ENCODE results near the gene NKX1-2. TPM values are rescaled to one million over a fixed set of nuclear protein-coding genes. Genes with fewer than 3 reads are reported as not detected.

The NKX1-2 gene
- total RNA-seq, 1 experiment from 2014 or later, result 57.7 TPM

DNA sequence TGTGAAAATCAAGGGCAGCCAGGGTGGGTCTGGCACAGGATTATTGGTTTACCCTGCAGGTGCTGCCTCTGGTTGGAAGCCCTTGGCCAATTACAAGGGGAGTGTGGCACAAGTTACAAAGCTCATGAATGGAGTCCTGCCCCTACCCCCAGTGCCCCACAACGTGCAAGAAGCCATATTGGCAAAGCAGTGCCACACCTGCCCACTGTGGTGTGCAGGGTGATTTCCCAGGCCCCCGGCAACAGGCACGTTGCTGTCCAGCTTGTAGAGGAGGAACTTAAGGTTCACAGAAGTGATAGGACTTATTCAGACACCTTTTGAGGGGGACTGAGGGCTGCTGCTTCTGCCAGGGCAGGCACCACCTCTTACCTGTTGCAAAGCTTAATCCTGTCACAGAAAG lies 23.2 kb upstream of the NKX1-2 start:
- CTCF ChIA-PET, result interaction anchor here (0.9 to 1.8 kb wide), 5 partner anchors 11 to 70 kb away, joined by 3 to 6 read pairs (median 4); partner anchors contain the start of genes LHPP, NKX1-2 and OAT
- DNase-seq (ENCODE audit: low spot score) (no peak), ATAC-seq (no peak)
- Mint-ChIP-seq H3K4me1 (peaks cover 50% of the 10 kb centered on the region), H3K36me3 (no peaks in the 10 kb centered on the region), H3K27me3 (ENCODE audit: low read depth) (no peaks in the 10 kb centered on the region), H3K4me3 (no peak overlapping the region), H3K27ac (peak overlapping the region; percentile 23; the same call in 1 of the 2 replicates), H3K9me3 (no peaks in the 10 kb centered on the region)
- POLR2A ChIA-PET, result interaction anchor here (0.6 kb wide), 1 partner anchor 8 kb away, joined by 3 read pairs; no protein-coding TSS in a partner anchor
- no peak for TF ChIP-seq ZNF121 (CRISPR knock-in tag; IDR thresholded peaks at IDR 0.05)
- no peak for TF ChIP-seq PREB (CRISPR knock-in tag; IDR thresholded peaks at IDR 0.05; ENCODE audit: borderline replicate concordance)
- no peak for TF ChIP-seq AR (CRISPR knock-in tag; IDR thresholded peaks at IDR 0.05)
- TF ChIP-seq, protein P1, sequence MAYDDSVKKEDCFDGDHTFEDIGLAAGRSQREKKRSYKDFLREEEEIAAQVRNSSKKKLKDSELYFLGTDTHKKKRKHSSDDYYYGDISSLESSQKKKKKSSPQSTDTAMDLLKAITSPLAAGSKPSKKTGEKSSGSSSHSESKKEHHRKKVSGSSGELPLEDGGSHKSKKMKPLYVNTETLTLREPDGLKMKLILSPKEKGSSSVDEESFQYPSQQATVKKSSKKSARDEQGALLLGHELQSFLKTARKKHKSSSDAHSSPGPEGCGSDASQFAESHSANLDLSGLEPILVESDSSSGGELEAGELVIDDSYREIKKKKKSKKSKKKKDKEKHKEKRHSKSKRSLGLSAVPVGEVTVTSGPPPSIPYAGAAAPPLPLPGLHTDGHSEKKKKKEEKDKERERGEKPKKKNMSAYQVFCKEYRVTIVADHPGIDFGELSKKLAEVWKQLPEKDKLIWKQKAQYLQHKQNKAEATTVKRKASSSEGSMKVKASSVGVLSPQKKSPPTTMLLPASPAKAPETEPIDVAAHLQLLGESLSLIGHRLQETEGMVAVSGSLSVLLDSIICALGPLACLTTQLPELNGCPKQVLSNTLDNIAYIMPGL (CRISPR knock-in tag; IDR thresholded peaks at IDR 0.05), result no peak
- TF ChIP-seq JAZF1 (CRISPR knock-in tag; IDR thresholded peaks at IDR 0.05), result no peak
- TF ChIP-seq GRHL2 (CRISPR knock-in tag; IDR thresholded peaks at IDR 0.05; ENCODE audit: insufficient replicate concordance, severe bottlenecking), result no peak
- TF ChIP-seq, protein P2, sequence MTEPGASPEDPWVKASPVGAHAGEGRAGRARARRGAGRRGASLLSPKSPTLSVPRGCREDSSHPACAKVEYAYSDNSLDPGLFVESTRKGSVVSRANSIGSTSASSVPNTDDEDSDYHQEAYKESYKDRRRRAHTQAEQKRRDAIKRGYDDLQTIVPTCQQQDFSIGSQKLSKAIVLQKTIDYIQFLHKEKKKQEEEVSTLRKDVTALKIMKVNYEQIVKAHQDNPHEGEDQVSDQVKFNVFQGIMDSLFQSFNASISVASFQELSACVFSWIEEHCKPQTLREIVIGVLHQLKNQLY (CRISPR knock-in tag; IDR thresholded peaks at IDR 0.05), result no peak
- no peak for TF ChIP-seq ESRRA (CRISPR knock-in tag; IDR thresholded peaks at IDR 0.05; ENCODE audit: borderline replicate concordance)
- TF ChIP-seq SMAD3 (CRISPR knock-in tag; IDR thresholded peaks at IDR 0.05; ENCODE audit: borderline replicate concordance), result no peak
- TF ChIP-seq ETV6 (CRISPR knock-in tag; IDR thresholded peaks at IDR 0.05), result no peak
- TF ChIP-seq NFE2L1 (CRISPR knock-in tag; IDR thresholded peaks at IDR 0.05), result no peak
- no peak for TF ChIP-seq ZBTB43 (CRISPR knock-in tag; IDR thresholded peaks at IDR 0.05)

- POLR2A ChIA-PET, result no interaction called here
- CTCF ChIA-PET, result interaction anchor here (1.8 kb wide), 2 partner anchors 10 to 53 kb away, joined by 5 to 6 read pairs; partner anchors contain the start of genes LHPP and OAT
Observed at GRCh38 chr10:124472071-124472470, 22.2 kb upstream of the NKX1-2 start.

More at GRCh38 chr10:124472071-124472470, 22.2 kb upstream of the NKX1-2 start:
- ATAC-seq (no peak), DNase-seq (ENCODE audit: low spot score) (no peak)
- TF ChIP-seq ZBTB21 (CRISPR knock-in tag; IDR thresholded peaks at IDR 0.05; ENCODE audit: borderline replicate concordance) (no peak), ZNF121 (CRISPR knock-in tag; IDR thresholded peaks at IDR 0.05) (0 out of 2 replicates have a peak, but pooled peaks have one; percentile 54)
- no peak overlapping the region for H3K4me3 Mint-ChIP-seq
- H3K27me3 Mint-ChIP-seq (ENCODE audit: low read depth), result no peaks in the 10 kb centered on the region
- H3K27ac Mint-ChIP-seq, result peak overlapping the region; percentile 86
- H3K36me3 Mint-ChIP-seq, result no peaks in the 10 kb centered on the region
- H3K4me1 Mint-ChIP-seq, result peaks cover 51% of the 10 kb centered on the region
- H3K9me3 Mint-ChIP-seq, result no peaks in the 10 kb centered on the region
